ENCODE measurements around the gene HOXA6.

Gene HOXA6

DNA sequence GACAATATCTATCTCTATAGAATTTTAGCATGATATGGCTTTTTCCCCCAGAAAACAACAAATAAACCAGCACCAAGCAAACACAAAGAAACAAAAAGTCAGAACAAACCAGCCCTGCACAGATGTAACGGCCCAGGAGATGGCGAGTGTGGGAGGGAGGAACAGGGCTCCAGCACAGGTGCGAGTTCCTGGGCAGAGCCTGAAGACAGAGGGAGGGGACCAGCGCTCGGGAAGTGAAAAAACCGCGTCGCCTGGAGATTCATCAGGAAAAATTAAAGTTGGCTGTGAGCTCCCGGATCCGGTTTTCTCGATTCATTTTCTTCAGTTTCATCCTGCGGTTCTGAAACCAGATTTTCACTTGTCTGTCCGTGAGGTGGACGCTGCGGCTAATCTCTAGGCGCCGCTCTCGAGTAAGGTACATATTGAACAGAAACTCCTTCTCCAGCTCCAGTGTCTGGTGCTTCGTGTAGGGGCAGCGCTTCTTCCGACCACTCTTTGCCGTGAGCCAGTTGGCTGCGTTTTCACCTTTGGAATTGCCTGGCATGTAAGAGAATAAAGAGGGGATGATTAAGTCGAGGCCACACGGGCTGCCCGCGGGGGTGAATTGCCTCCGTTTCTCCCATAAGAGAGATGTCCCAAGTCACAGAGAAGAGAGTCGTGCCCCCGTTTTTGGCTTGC, 24.2 kb upstream of the HOXA6 start:
- DNase-seq (ENCODE audit: low read depth): no peak
- TF ChIP-seq, protein P1, sequence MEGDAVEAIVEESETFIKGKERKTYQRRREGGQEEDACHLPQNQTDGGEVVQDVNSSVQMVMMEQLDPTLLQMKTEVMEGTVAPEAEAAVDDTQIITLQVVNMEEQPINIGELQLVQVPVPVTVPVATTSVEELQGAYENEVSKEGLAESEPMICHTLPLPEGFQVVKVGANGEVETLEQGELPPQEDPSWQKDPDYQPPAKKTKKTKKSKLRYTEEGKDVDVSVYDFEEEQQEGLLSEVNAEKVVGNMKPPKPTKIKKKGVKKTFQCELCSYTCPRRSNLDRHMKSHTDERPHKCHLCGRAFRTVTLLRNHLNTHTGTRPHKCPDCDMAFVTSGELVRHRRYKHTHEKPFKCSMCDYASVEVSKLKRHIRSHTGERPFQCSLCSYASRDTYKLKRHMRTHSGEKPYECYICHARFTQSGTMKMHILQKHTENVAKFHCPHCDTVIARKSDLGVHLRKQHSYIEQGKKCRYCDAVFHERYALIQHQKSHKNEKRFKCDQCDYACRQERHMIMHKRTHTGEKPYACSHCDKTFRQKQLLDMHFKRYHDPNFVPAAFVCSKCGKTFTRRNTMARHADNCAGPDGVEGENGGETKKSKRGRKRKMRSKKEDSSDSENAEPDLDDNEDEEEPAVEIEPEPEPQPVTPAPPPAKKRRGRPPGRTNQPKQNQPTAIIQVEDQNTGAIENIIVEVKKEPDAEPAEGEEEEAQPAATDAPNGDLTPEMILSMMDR (IDR thresholded peaks at IDR 0.05; ENCODE audit: insufficient read depth, low read depth, low read length, missing control alignments): no peak
- H3K4me3 ChIP-seq (ENCODE audit: low read depth, low read length): no peak overlapping the region

DNA sequence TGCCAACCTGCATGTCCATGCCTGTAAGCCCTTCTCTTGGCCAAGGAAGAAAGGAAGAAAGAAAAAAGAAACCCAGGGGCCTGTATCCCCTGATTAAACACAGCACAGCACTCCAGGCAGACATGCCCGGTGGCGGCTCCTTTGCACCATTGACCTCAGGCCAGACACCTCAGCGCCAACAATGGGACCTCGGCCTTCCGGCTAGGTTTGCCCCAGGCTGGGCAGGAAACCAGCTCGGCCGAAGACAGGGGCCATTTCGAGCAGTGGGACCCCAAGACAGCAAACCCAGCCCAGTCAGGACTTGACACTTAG, 23.7 kb upstream of the HOXA6 start:
- no peak for DNase-seq (ENCODE audit: low read depth)
- TF ChIP-seq, protein P1 (IDR thresholded peaks at IDR 0.05; ENCODE audit: insufficient read depth, low read depth, low read length, missing control alignments): no peak
- H3K4me3 ChIP-seq (ENCODE audit: low read depth, low read length): no peak overlapping the region

- H3K4me3 ChIP-seq (ENCODE audit: low read depth, low read length): no peak overlapping the region
- TF ChIP-seq, protein P1 (IDR thresholded peaks at IDR 0.05; ENCODE audit: insufficient read depth, low read depth, low read length, missing control alignments): no peak
- DNase-seq (ENCODE audit: low read depth): no peak
These were observed 23.1 kb upstream of the HOXA6 start for GRCh38 chr7:27170426-27171324.

- no peak overlapping the region for H3K4me3 ChIP-seq (ENCODE audit: low read depth, low read length)
- DNase-seq (ENCODE audit: low read depth): no peak
- TF ChIP-seq, protein P1 (IDR thresholded peaks at IDR 0.05; ENCODE audit: insufficient read depth, low read depth, low read length, missing control alignments): no peak
These were observed 22.3 kb upstream of the HOXA6 start for GRCh38 chr7:27169658-27170425.

DNA sequence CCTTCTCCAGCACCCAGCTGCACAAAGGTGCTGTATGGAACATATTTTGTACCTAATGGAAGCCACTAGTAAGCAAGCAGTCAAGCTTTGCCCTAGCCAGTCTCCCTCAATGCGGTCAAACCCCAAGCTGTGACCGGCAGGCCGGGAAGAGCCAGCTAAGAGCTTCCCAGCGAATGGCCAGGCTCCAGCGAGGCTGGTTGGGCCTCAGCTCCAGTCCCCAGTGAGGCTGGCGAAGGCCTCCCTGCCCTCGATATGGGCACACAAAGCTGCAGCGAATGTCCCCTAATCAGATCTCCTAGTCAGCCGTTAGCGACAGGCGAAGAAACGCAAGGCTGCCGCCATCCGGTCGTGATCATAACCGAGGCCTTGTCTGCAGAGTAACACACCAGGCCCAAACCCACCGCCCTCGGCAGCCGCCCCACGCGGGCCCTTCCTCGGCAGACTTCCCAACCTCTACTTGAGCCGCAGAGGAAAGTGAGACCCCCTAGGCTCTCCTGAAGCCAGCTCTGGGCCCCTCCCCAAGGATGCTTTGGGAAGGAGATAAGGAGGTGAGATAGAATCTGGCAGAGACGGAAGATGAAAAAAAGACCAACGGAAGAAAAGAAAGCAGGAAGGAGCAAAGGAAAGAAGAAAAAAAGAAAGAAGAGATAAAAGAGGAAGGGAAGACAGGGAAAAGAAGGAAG, 20.8 kb upstream of the HOXA6 start:
- no peak overlapping the region for H3K4me3 ChIP-seq (ENCODE audit: low read depth, low read length)
- TF ChIP-seq, protein P1 (IDR thresholded peaks at IDR 0.05; ENCODE audit: insufficient read depth, low read depth, low read length, missing control alignments): no peak
- DNase-seq (ENCODE audit: low read depth): no peak

DNA sequence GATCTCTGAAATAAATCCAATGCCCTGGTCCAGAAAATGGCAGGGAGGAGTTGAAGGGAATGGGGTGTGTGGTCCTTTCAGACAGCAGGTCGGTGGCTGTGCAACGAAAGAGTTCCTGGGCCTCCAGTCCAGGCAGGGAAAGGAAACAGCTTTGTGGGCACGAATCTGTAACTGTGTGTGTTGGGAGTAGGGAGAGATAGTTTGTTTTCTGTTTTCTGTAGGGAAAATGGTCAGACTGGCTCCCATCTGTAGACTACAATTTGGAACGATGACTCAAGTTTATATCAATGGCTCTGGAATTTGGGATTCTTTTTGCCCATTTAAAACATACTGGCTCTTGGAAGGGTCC, 20.3 kb upstream of the HOXA6 start:
- TF ChIP-seq, protein P1 (IDR thresholded peaks at IDR 0.05; ENCODE audit: insufficient read depth, low read depth, low read length, missing control alignments): no peak
- no peak overlapping the region for H3K4me3 ChIP-seq (ENCODE audit: low read depth, low read length)
- no peak for DNase-seq (ENCODE audit: low read depth)

Data from GM12865 (cell line).